Measurements from ENCODE around the gene MYO7B.

The MYO7B gene

GRCh38 chr2:127535422-127535901 is at the start of gene MYO7B:
Gene MYO7B (plus strand): TSS chr2:127535683. CDS start chr2:127559723, 24,040 bp downstream.
- no peak for DNase-seq

DNA sequence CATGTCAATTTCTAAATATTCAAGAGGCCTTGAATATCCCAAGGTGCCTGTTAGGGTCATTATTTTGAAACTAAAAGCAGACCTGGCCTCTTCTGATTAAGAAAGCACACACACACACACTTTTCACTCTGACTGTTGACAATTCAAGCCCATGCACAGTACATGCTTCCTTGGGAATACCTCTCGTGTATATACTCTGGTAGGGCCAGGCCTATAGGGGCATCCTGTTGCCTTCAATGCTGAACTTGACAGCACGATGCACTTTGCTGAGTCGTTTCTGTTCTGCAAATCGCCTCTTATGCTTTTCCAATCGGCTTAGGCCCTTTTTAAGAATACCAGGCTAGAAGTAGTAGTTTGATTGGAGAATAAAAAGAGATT is 49.8 kb upstream of the MYO7B start:
- no peak for DNase-seq

DNA sequence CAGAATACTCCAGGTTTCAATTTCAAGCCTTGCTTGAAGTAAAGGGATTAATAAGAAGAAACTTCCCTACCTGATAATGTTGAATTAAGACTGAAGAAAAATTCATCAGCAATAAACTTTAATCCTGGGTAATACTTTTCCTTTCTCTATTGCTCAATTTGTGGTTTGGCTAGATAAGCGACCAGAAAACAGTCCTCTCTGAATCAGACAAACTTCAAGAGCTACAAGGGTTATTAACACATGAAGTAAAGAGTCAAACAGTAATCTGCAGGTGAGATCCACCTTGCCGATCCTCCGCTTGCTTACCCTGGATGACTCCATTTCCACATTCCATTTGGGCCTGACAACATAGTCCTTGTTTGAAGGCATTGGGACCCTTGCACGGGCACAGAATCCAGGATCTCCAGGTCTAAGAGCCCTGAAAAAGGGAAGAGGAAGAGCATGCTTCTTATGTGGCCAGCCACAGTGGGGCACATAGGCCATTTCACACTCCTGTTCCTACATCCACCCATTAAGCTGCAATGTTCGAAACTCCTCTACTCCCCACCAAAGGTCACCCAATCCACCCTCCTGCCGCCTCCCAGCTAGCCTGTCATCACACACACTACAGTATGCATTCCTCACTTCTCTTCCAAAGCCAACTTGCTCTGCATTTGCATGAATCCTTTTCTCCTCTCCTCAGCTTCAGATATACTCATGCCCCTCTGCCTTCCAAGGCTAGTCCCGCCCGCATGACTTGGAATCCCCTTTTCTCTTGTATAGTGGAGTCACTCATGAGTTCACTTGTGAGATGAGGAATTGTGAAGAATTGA is 49.0 kb upstream of the MYO7B start:
- DNase-seq, result no peak

DNA sequence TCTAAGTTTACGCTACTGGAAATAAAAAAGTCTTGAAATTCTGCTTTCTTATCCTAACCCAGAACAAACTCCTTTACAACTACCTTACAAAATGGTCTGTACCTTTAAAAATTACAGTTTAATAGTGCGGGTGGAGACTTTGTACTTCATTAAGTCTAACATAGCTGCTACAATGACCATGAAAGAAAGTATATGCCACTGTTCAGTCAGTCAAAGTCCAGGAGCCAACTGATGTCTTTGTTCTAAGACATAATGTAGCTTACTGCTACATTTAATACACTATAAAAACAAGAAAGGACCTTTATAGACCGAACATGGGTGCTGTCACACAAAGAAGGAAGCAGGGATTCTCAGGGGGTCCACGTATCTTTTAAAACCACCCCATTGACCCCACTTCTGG is 45.2 kb upstream of the MYO7B start:
- DNase-seq, result no peak

DNA sequence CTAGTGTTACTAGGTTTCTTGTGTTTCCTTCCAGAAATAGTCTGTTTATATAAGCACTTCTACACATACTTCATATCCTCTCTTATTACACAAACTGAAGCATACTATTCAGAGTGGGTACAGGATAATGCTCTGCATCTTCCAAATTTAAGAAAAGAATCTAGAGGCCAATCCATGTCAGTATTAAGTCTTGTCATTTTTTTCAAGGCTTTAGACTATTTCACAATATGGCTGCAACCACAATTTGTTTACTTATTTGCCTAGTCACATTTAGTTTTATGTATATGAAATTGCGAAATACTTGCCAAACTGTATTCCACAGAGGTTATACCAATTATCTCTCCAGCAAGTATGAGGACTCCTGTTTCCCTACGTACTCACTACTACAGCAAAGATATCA is 37.1 kb upstream of the MYO7B start:
- DNase-seq, result no peak

GRCh38 chr2:127503491-127503890 is 32.0 kb upstream of the MYO7B start:
- no peak for DNase-seq

GRCh38 chr2:127504552-127505430 is 30.7 kb upstream of the MYO7B start:
- no peak for DNase-seq

DNA sequence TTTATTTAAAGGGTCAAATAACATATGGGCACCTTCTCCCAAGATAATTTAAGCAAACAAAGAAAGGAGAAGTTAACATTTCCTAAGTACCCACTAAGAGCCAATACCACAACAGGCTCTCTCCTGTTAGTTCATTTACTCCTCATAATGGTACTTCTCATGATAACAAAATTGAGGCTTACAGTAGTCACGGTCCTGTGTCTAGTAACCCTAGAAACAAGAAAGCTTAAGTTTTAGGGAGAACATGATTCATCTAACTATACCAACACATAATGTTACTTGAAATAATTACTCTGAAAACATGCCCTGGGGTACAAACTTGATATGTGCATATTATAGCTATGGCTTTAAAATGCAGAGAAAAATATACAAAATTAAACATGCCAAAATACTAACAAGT is 29.0 kb upstream of the MYO7B start:
- no peak for DNase-seq

- no peak for DNase-seq
Measured at GRCh38 chr2:127508023-127508630, 27.4 kb upstream of the MYO7B start.

DNA sequence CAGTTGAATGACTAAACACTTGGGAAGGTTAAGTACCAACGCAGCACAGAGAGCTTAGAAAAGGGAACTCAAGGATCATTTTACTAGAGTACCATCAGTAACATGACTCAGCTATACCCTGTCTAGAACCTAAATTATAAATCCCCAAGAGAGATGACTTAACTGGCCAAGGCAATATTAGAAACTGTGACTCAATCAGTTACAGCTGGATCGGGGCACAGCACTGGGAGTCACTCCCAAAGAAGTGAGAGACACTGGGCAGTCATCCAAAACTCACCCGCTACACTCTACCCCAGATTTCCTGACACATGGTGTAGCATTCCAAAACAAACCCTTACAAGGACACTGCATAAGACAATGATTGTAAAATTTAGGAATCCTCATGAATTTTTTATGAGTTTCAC is 26.9 kb upstream of the MYO7B start:
- DNase-seq, result no peak

- DNase-seq, result no peak
Measured at GRCh38 chr2:127510073-127510472, 25.4 kb upstream of the MYO7B start.

DNA sequence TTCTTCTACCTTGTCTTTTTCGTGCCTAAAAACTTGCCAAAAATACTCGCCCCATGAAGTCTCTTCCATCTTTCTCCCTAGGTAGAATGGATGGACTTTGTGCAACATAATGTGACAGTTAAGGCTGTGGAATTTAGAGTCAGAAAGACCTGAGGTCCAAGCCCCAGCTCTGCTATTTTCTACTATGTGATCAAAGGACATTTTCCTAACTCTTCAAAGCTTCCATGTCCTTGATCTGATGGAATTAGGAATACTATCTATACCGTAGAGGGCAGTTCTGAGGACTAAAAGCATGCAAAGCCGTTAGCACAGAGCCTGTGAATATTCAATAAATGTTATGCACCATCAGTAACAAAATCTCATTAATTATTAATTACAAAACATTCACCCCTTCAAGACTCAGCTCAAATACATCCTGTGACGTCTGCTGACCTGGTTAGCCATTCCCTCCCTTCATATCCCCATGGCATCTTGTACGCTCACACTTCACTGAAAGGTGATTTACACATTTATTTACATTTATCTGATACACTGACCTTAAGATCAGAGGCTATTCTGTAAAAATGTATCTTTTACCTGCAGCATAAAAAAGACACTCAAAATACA is 24.3 kb upstream of the MYO7B start:
- no peak for DNase-seq

DNA sequence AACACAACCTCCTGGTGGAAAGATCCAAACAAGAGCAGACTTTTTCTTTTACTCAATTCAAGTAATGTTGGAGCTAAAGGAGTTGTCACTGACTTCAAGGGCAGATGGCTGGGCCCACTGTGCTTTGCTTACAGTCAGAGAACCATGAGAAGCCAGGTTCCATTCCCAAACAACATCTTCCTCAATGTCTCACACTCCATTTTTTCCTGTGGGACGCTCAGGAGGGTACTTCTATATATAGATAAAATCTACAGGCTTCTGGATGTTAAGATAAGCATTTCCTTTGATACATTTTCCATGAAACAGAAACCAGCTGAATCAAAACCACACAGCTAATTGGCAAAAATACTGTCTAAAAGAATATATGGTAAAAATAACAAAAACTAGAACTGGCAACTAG is 23.6 kb upstream of the MYO7B start:
- no peak for DNase-seq

- DNase-seq, result no peak
Measured at GRCh38 chr2:127512362-127512761, 23.1 kb upstream of the MYO7B start.

- no peak for DNase-seq
Measured at GRCh38 chr2:127514076-127514475, 21.4 kb upstream of the MYO7B start.

GRCh38 chr2:127514485-127514884 is 21.0 kb upstream of the MYO7B start:
- DNase-seq, result no peak

GRCh38 chr2:127515383-127515915 is 20.0 kb upstream of the MYO7B start:
- no peak for DNase-seq

DNA sequence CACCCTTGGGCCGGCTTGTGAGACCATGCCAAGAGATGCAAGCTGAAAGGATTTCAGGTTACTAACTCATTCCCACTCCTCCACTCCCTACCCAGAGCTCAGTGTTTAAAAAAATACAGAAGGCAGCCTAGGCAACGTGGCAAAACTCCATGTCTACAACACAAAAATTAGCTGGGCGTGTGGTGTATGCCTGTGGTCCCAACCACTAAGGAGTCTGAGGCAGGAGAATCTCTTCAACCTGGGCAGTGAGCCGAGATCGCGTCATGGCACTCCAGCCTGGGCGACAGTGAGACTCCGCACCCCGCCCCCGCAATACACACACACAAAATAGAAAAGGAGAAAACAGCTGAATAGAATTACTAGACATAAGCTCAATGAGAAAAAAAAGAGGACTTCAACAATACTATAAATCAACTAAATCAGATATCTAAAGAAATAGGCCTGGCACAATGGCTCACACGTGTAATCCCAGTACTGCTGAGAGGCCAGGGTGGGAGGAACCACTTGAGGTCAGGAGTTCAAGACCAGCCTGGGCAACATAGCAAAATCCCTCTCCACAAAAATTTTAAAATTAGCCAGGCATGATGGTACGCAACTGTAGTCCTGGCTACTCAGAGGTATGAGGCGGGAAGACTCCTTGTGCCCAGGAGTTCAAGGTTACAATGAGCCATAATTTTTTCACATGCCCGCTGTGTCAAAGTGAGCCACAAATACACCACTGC is 19.3 kb upstream of the MYO7B start:
- DNase-seq, result no peak

DNA sequence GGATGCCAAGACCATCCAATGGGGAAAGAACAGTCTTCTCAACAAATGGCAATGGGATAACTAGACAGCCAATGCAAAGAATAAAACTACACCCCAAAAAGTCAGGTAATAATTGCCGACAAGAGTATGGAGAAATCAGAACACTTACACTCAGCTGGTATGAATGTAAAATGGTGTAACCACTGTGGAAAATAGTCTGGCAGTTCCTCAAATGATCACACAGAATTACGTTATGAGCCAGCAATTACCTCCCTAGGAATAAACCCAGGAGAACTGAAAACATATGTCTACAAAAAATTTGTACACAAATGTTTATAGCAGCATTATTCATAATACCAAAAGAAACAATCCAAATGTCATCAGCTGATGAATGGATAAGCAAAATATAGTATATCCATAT is 18.0 kb upstream of the MYO7B start:
- DNase-seq, result no peak

DNA sequence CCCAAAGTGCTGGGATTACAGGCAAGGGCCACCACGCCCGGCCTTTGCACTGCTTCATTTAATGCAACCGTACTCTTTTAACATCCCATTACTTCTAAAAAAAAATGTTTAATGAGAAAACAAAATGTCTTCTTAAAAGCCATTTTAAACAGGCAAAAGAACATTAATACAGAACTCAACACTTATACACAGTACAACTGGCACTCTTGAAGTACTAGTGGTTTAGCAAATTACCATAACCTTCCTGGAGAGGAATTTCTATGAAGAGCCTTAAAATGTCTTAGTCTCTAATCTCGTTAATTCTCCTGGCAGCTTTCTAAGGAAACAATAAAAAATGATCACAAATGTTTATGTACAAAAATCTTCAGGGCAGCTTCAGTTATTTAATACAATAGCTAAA is 15.1 kb upstream of the MYO7B start:
- DNase-seq, result no peak

DNA sequence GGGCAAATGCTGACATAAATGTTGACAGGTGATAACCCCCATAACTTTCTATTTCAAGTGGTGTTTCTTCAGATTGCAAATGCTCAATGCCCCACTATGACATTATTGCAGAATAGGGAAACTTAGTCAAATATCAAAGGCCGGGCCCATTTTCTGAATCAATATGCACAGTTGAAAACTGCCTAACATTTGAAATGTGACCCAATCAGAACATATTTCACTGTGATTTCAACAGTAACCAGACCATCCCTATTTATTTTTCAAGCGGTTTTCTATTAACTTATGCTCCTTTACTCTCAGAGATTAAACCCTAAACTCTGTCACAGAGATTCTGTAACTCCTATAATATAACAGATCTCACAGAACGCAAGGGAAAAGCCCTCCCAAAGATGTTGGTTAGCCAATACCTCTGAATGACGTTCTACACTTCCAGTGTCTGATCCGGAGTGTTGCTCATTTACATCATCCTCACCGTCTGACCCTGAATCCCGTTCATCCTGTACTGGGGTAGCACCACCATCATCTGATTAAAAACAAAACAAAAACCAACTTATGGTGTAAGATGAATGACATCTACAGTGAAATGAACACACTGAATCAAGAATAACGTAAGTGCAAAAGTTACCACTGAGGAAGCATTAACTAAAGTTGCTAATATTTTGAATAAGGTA is 12.1 kb upstream of the MYO7B start:
- DNase-seq, result no peak
